Testis (tissue), 2 donors: ENCODE results near the gene CFAP46.

Experiments used
- CTCF ChIP-seq, 3 experiments: fragments of 450-650 bp in 2 of 3; fragments of 200-600 bp in 1 of 3; sonication (generic) in 1 of 3; IDR thresholded peaks; one replicate each; pipeline ENCODE4 v1.5.1; 2016 to 2019; ENCODE audit warnings: antibody characterized with exemption in 3 of 3, mild to moderate bottlenecking in 2 of 3, moderate library complexity in 1 of 3
- POLR2A ChIP-seq: fragments of 450-650 bp; IDR thresholded peaks from one replicate; pipeline ENCODE4 v1.6.1; 2017; ENCODE audit warnings: antibody characterized with exemption, mild to moderate bottlenecking, moderate library complexity

GRCh38 chr10:132960071-132960472, 17.7 kb upstream of the CFAP46 start:
- no peak for TF ChIP-seq POLR2A
- no peak for TF ChIP-seq CTCF (IDR thresholded peaks at IDR 0.05)
